OCI-LY3 (cell line): ENCODE data around the gene PNISR.

Experiments used
- EZH2phosphoT487 ChIP-seq: fragments of 200-600 bp; shearing (Covaris generic); IDR thresholded peaks from 2 replicates; pipeline ENCODE4 v1.6.1; 2018; ENCODE audit warnings: antibody characterized with exemption, mixed run types, low read depth
- TF ChIP-seq, protein P1 (sequence below): fragments of 200-600, 300-600 bp; sonication (generic); IDR thresholded peaks from 2 replicates; pipeline ENCODE4 v1.5.1; 2014; ENCODE audit warnings: antibody characterized with exemption, low read length, low read depth

DNA sequence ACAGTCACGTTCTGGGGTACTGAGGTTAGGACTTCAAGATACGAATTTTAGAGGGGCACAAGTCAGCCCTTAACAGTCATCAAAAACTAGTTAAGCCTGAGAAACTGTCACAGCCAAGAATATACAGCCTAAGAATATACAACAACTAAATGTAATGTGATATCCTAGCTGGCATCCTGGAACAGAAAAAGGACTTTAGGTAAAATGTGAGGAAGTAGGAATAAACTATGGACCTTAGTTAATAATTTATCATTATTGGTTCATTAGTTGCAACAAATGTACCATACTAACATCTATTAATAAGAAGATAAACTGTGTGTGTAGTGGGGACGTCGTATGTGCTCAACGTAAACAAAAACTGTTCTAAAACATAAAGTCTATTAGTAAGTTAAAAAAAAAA, 1.1 kb downstream of the PNISR start:
- TF ChIP-seq, protein P1, sequence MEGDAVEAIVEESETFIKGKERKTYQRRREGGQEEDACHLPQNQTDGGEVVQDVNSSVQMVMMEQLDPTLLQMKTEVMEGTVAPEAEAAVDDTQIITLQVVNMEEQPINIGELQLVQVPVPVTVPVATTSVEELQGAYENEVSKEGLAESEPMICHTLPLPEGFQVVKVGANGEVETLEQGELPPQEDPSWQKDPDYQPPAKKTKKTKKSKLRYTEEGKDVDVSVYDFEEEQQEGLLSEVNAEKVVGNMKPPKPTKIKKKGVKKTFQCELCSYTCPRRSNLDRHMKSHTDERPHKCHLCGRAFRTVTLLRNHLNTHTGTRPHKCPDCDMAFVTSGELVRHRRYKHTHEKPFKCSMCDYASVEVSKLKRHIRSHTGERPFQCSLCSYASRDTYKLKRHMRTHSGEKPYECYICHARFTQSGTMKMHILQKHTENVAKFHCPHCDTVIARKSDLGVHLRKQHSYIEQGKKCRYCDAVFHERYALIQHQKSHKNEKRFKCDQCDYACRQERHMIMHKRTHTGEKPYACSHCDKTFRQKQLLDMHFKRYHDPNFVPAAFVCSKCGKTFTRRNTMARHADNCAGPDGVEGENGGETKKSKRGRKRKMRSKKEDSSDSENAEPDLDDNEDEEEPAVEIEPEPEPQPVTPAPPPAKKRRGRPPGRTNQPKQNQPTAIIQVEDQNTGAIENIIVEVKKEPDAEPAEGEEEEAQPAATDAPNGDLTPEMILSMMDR: no peak
- TF ChIP-seq EZH2phosphoT487: no peak
